Activated CD4-positive, alpha-beta memory T cell treated with anti-CD3 and anti-CD28 coated beads, Interleukin-2, amount 10 ng/mL, durations not matched to agents 7 days and 5 days (primary cell): ENCODE measurements around the gene C4orf33. TPM values are rescaled to one million over a fixed set of nuclear protein-coding genes. Genes with fewer than 3 reads are reported as not detected.
"Not testable (repeated sequence)": the region's sequence is repeated elsewhere in the genome, so short reads cannot be mapped to it uniquely, and the experiment has no call there.

Experiments
- CTCF ChIA-PET: fragments of 350-600 bp; sonication (Branson Sonifier 250); formaldehyde crosslinking; loops from one replicate; lab custom pipeline; 2021; ENCODE audit warnings: antibody characterized with exemption, inconsistent platforms; lab: Charles Lee
- POLR2A ChIA-PET: fragments of 350-600 bp; sonication (Branson Sonifier 250); formaldehyde crosslinking; loops from one replicate; lab custom pipeline; 2021; ENCODE audit warnings: antibody characterized with exemption; lab: Charles Lee
- DNase-seq: peaks from one replicate; pipeline ENCODE4 v3.0.0-alpha.2; 2020
- H3K27ac Mint-ChIP-seq: one replicate; pipeline ENCODE4 v1.8.0; 2021; ENCODE audit warnings: mild to moderate bottlenecking, mixed read lengths
- H3K27me3 Mint-ChIP-seq: one replicate; pipeline ENCODE4 v1.8.0; 2021; ENCODE audit warnings: mixed read lengths
- H3K36me3 Mint-ChIP-seq: one replicate; pipeline ENCODE4 v1.8.0; 2021; ENCODE audit warnings: low read depth, mixed read lengths
- H3K4me1 Mint-ChIP-seq: one replicate; pipeline ENCODE4 v1.8.0; 2021; ENCODE audit warnings: mixed read lengths
- H3K4me3 Mint-ChIP-seq: one replicate; pipeline ENCODE4 v1.8.0; 2021; ENCODE audit warnings: mild to moderate bottlenecking, mixed read lengths
- H3K9me3 Mint-ChIP-seq: one replicate; pipeline ENCODE4 v1.8.0; 2021; ENCODE audit warnings: mixed read lengths
- total RNA-seq, 2 experiments: library from RNA; stranded (reverse); gene quantifications; one replicate each; pipeline ENCODE4 v1.2.3, GENCODE V29; 2021

Gene C4orf33
- 10 to 100 TPM; 26.2 to 27.2 TPM for total RNA-seq

GRCh38 chr4:129095811-129096454 is at the start of gene C4orf33:
C4orf33 (plus strand) TSS chr4:129096152; CDS start chr4:129102611, 6,459 bp downstream.
- H3K36me3 Mint-ChIP-seq = peaks cover 18% of the 10 kb centered on the region
- CTCF ChIA-PET = interaction anchor here (0.8 kb wide), 1 partner anchor 234 kb away, joined by 3 read pairs; no protein-coding TSS in a partner anchor

GRCh38 chr4:129059028-129059427 is 36.9 kb upstream of the C4orf33 start:
- H3K27me3 Mint-ChIP-seq = no peaks in the 10 kb centered on the region
- no peak overlapping the region for H3K4me3 Mint-ChIP-seq
- no peak overlapping the region for H3K27ac Mint-ChIP-seq
- CTCF ChIA-PET = no interaction called here
- no peak for DNase-seq
- no peaks in the 10 kb centered on the region for H3K4me1 Mint-ChIP-seq
- POLR2A ChIA-PET = no interaction called here
- H3K36me3 Mint-ChIP-seq = peaks cover 70% of the 10 kb centered on the region
- peaks cover 66% of the 10 kb centered on the region for H3K9me3 Mint-ChIP-seq

More at GRCh38 chr4:129095811-129096454, at the start of gene C4orf33:
- Mint-ChIP-seq H3K9me3 (no peaks in the 10 kb centered on the region), H3K4me1 (peaks cover 42% of the 10 kb centered on the region), H3K27ac (peak within 1 kb of the TSS; percentile 44), H3K4me3 (peak within 1 kb of the TSS; percentile 91), H3K27me3 (no peaks in the 10 kb centered on the region)
- POLR2A ChIA-PET = interaction anchor here (1.0 to 7.7 kb wide), 8 partner anchors 9 to 1035 kb away, joined by 3 to 140 read pairs (median 5); partner anchors contain the start of genes JADE1, LARP1B and PGRMC2
- DNase-seq = peak; percentile 85

- no peaks in the 10 kb centered on the region for H3K4me1 Mint-ChIP-seq
- no peak overlapping the region for H3K27ac Mint-ChIP-seq
- H3K4me3 Mint-ChIP-seq = no peak overlapping the region
- H3K27me3 Mint-ChIP-seq = no peaks in the 10 kb centered on the region
- POLR2A ChIA-PET = interaction anchor here (1.3 kb wide), 1 partner anchor 30 kb away, joined by 4 read pairs; no protein-coding TSS in a partner anchor
- H3K9me3 Mint-ChIP-seq = peaks cover 50% of the 10 kb centered on the region
- DNase-seq = no peak
- peaks cover 60% of the 10 kb centered on the region for H3K36me3 Mint-ChIP-seq
- CTCF ChIA-PET = no interaction called here
Measured at GRCh38 chr4:129062580-129062979, 33.4 kb upstream of the C4orf33 start.

GRCh38 chr4:129063640-129064039 is 32.3 kb upstream of the C4orf33 start:
- DNase-seq = no peak
- CTCF ChIA-PET = no interaction called here
- Mint-ChIP-seq H3K27me3 (no peaks in the 10 kb centered on the region), H3K27ac (no peak overlapping the region), H3K9me3 (peaks cover 55% of the 10 kb centered on the region), H3K4me3 (no peak overlapping the region), H3K36me3 (peaks cover 63% of the 10 kb centered on the region), H3K4me1 (no peaks in the 10 kb centered on the region)
- POLR2A ChIA-PET = interaction anchor here (1.3 kb wide), 1 partner anchor 29 kb away, joined by 4 read pairs; no protein-coding TSS in a partner anchor

GRCh38 chr4:129064717-129065116 is 31.2 kb upstream of the C4orf33 start:
- DNase-seq = no peak
- Mint-ChIP-seq H3K27ac (no peak overlapping the region), H3K9me3 (peaks cover 53% of the 10 kb centered on the region), H3K4me3 (no peak overlapping the region), H3K36me3 (peaks cover 60% of the 10 kb centered on the region), H3K4me1 (no peaks in the 10 kb centered on the region), H3K27me3 (no peaks in the 10 kb centered on the region)
- ChIA-PET CTCF (no interaction called here), POLR2A (no interaction called here)

- H3K27me3 Mint-ChIP-seq, DNase-seq, H3K27ac Mint-ChIP-seq, H3K4me3 Mint-ChIP-seq, CTCF ChIA-PET, H3K4me1 Mint-ChIP-seq, POLR2A ChIA-PET: not testable (repeated sequence)
- Mint-ChIP-seq H3K36me3 (peaks cover 49% of the 10 kb centered on the region), H3K9me3 (peaks cover 55% of the 10 kb centered on the region)
Measured at GRCh38 chr4:129069537-129069936, 26.4 kb upstream of the C4orf33 start.

- ChIA-PET POLR2A (interaction anchor here (5.1 kb wide), 1 partner anchor 16 kb away, joined by 21 read pairs; the partner anchor contains the start of gene SCLT1), CTCF (interaction anchor here (0.9 to 1.6 kb wide), 2 partner anchors 13 to 16 kb away, joined by 3 to 5 read pairs; partner anchors contain the start of gene SCLT1)
- H3K36me3 Mint-ChIP-seq = peaks cover 81% of the 10 kb centered on the region
- H3K27me3 Mint-ChIP-seq = no peaks in the 10 kb centered on the region
- no peak for DNase-seq
- H3K27ac Mint-ChIP-seq = no peak overlapping the region
- no peak overlapping the region for H3K4me3 Mint-ChIP-seq
- H3K4me1 Mint-ChIP-seq = peaks cover 2% of the 10 kb centered on the region
- H3K9me3 Mint-ChIP-seq = peaks cover 39% of the 10 kb centered on the region
Measured at GRCh38 chr4:129077326-129077725, 18.6 kb upstream of the C4orf33 start.

GRCh38 chr4:129080129-129080528 is 15.8 kb upstream of the C4orf33 start:
- no peaks in the 10 kb centered on the region for H3K27me3 Mint-ChIP-seq
- ChIA-PET CTCF (no interaction called here), POLR2A (no interaction called here)
- H3K4me1 Mint-ChIP-seq = peaks cover 6% of the 10 kb centered on the region
- H3K27ac Mint-ChIP-seq = no peak overlapping the region
- DNase-seq = no peak
- no peak overlapping the region for H3K4me3 Mint-ChIP-seq
- H3K9me3 Mint-ChIP-seq = peaks cover 23% of the 10 kb centered on the region
- H3K36me3 Mint-ChIP-seq = peaks cover 76% of the 10 kb centered on the region

GRCh38 chr4:129082302-129082701 is 13.7 kb upstream of the C4orf33 start:
- CTCF ChIA-PET = no interaction called here
- Mint-ChIP-seq H3K36me3 (peaks cover 75% of the 10 kb centered on the region), H3K9me3 (peaks cover 24% of the 10 kb centered on the region), H3K27ac (no peak overlapping the region), H3K27me3 (no peaks in the 10 kb centered on the region), H3K4me3 (no peak overlapping the region), H3K4me1 (peaks cover 14% of the 10 kb centered on the region)
- no peak for DNase-seq
- POLR2A ChIA-PET = interaction anchor here (0.7 kb wide), 1 partner anchor 10 kb away, joined by 3 read pairs; the partner anchor contains the start of gene SCLT1

- peaks cover 61% of the 10 kb centered on the region for H3K36me3 Mint-ChIP-seq
- peaks cover 29% of the 10 kb centered on the region for H3K4me1 Mint-ChIP-seq
- ChIA-PET CTCF (no interaction called here), POLR2A (interaction anchor here (0.9 kb wide), 1 partner anchor 8 kb away, joined by 3 read pairs; the partner anchor contains the start of gene SCLT1)
- H3K4me3 Mint-ChIP-seq = no peak overlapping the region
- no peaks in the 10 kb centered on the region for H3K27me3 Mint-ChIP-seq
- peaks cover 12% of the 10 kb centered on the region for H3K9me3 Mint-ChIP-seq
- DNase-seq = no peak
- H3K27ac Mint-ChIP-seq = no peak overlapping the region
Measured at GRCh38 chr4:129085472-129085871, 10.5 kb upstream of the C4orf33 start.

- H3K4me1 Mint-ChIP-seq = peaks cover 29% of the 10 kb centered on the region
- POLR2A ChIA-PET = no interaction called here
- H3K27ac Mint-ChIP-seq = no peak overlapping the region
- peaks cover 43% of the 10 kb centered on the region for H3K36me3 Mint-ChIP-seq
- H3K27me3 Mint-ChIP-seq = no peaks in the 10 kb centered on the region
- peaks cover 7% of the 10 kb centered on the region for H3K9me3 Mint-ChIP-seq
- no peak overlapping the region for H3K4me3 Mint-ChIP-seq
- CTCF ChIA-PET = interaction anchor here (0.6 to 0.7 kb wide), 2 partner anchors 651 to 801 kb away, joined by 3 to 4 read pairs; no protein-coding TSS in a partner anchor
- no peak for DNase-seq
Measured at GRCh38 chr4:129087516-129087915, 8.4 kb upstream of the C4orf33 start.

GRCh38 chr4:129092631-129093190 is 3.2 kb upstream of the C4orf33 start:
- ChIA-PET POLR2A (interaction anchor here (0.8 to 7.7 kb wide), 21 partner anchors 9 to 1211 kb away, joined by 3 to 140 read pairs (median 4); partner anchors contain the start of genes ABHD18, JADE1, MFSD8 and PLK4), CTCF (interaction anchor here (1.3 to 2.2 kb wide), 4 partner anchors 16 to 310 kb away, joined by 3 to 16 read pairs (median 4); no protein-coding TSS in a partner anchor)
- no peak overlapping the region for H3K4me3 Mint-ChIP-seq

More at GRCh38 chr4:129092631-129093190, 3.2 kb upstream of the C4orf33 start:
- H3K27ac Mint-ChIP-seq = no peak overlapping the region
- DNase-seq = no peak
- H3K27me3 Mint-ChIP-seq = no peaks in the 10 kb centered on the region
- no peaks in the 10 kb centered on the region for H3K9me3 Mint-ChIP-seq
- H3K4me1 Mint-ChIP-seq = peaks cover 49% of the 10 kb centered on the region
- H3K36me3 Mint-ChIP-seq = peaks cover 21% of the 10 kb centered on the region
